GM13976 (cell line): ENCODE measurements around the gene TRAF2.

Source experiments
- DNase-seq: peaks from one replicate; pipeline ENCODE4 v3.0.0; 2012; ENCODE audit warnings: low spot score
- in situ Hi-C: fragments of 300-500 bp; cut with MboI; formaldehyde crosslinking; loops from one replicate; pipeline ENCODE4 v1.12.0; 2022; ENCODE audit warnings: low sequenced_read_pairs, mixed read lengths, inconsistent platforms; ENCODE audit not compliant: unreplicated experiment
- TF ChIP-seq, protein P1 (sequence below): IDR thresholded peaks from 2 replicates; pipeline ENCODE4 v1.5.1; 2012; ENCODE audit warnings: borderline replicate concordance, mild to moderate bottlenecking; ENCODE audit not compliant: insufficient read depth; ENCODE audit errors: extremely low read depth, missing control alignments, control extremely low read depth

Gene TRAF2

GRCh38 chr9:136949239-136949816, 63.0 kb downstream of the TRAF2 start:
- TF ChIP-seq, protein P1, sequence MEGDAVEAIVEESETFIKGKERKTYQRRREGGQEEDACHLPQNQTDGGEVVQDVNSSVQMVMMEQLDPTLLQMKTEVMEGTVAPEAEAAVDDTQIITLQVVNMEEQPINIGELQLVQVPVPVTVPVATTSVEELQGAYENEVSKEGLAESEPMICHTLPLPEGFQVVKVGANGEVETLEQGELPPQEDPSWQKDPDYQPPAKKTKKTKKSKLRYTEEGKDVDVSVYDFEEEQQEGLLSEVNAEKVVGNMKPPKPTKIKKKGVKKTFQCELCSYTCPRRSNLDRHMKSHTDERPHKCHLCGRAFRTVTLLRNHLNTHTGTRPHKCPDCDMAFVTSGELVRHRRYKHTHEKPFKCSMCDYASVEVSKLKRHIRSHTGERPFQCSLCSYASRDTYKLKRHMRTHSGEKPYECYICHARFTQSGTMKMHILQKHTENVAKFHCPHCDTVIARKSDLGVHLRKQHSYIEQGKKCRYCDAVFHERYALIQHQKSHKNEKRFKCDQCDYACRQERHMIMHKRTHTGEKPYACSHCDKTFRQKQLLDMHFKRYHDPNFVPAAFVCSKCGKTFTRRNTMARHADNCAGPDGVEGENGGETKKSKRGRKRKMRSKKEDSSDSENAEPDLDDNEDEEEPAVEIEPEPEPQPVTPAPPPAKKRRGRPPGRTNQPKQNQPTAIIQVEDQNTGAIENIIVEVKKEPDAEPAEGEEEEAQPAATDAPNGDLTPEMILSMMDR, result no peak
- no peak for DNase-seq
- in situ Hi-C loops, result no loop called here

GRCh38 chr9:136949817-136950655, 63.7 kb downstream of the TRAF2 start:
- in situ Hi-C loops, result no loop called here
- TF ChIP-seq, protein P1, result no peak
- DNase-seq, result peak; percentile 100

DNA sequence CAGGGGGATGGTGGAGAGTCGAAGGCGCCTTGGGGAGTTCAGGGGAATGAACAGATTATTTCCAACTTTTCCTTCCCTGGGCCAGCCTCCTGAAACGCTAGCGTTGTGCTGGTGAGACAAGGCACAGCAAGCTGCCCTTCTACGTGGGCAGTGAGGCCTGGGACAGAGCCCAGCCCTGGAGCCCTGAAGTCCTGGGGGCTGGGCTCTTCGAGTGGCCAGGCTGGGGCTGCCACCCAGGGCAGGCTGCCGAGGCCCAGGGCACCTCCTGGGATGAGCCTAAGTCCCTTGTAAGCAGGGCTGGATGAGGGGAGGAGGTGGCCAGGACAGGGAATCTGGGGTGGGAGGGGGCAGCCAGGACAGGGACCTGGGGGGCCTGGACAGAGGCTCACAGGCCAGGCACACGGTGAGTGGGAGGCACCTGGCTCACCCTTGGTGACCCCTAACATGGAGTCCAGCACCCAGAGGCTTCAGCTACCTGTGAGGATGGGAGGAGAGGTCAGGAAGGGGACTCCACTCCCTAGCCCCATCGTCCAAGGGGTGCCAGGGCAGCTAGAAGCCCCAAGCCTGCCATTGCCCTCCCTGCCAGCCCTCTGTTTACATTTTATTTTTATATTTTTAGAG, 64.5 kb downstream of the TRAF2 start:
- TF ChIP-seq, protein P1, result no peak
- in situ Hi-C loops, result no loop called here
- no peak for DNase-seq

DNA sequence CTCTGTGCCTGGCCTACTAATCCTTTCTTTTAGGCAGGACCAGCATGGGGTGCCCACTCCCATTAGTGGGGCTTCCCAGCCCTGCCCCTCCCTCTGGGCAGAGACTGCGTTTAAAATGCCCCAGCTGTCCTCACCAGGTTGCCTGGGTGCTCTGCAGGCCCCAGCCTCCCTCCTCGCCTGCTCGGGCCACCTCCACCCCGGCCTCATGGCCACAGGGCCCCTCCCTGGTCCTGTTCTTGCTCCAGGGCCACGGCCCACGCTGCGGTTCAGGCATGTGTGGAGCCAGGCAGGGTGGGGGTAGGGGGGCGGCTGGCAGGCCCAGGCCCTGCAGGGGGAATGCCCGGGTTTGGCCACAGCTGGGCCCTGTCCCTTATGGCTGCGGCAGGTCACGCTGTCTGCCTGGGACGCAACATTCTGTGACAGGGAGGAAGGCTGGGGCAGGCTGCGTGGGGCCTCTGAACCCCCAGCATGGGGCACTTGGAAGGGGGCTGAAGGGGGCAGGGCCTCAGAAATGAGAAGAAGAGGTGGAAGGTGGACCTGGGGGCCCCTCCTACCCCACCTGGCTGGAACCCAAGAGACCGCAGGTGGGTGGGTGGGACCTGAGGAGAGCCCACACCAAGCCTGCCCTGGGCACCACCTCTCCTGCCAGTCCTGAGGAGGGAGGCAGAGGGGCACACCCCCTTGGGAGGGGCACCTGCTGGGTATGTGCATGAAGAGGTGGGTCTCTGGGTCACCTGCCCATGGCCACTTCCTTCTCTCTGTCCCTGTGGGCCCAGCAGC, 65.4 kb downstream of the TRAF2 start, which contains the start of gene LCN12:
LCN12 (plus strand) TSS at position 733 of the 780 bp plus-strand sequence. CDS start 55 bp downstream, outside the sequence.
- in situ Hi-C loops, result no loop called here
- TF ChIP-seq, protein P1, result no peak
- no peak for DNase-seq

DNA sequence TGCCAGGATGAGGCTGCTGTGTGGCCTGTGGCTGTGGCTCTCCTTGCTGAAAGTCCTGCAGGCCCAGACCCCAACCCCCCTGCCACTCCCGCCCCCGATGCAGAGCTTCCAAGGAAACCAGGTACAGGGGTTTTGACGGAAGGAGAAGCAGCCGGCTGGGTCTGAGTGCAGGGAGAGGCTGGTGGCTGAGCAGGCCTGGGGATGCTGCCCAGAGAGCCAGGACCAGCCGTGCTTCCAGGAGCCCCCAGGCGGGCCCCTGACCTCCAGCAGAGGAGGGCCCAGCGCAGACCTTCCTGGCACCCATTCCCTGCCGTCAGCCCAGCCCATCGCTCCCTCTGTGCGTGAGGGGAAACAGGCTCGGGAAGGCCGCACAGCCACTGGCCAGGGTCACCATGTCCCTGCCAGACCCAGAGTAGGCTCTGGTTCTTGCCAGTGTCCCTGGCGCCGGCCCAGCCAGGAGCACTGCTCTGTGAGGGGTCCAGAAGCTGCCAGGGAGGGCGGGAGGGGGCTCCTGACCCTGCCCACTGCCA, 66.1 kb downstream of the TRAF2 start:
- in situ Hi-C loops, result no loop called here
- no peak for DNase-seq
- TF ChIP-seq, protein P1, result no peak
